DMS53 (cell line): ENCODE data around the gene SLC22A31.
"Not testable (repeated sequence)": the region's sequence is repeated elsewhere in the genome, so short reads cannot be mapped to it uniquely, and the experiment has no call there.

Experiments
- DNase-seq: peaks from one replicate; lab custom pipeline; 2025; lab: John Stamatoyannopoulos, UW

Gene SLC22A31

GRCh38 chr16:89200124-89200849 is at the start of gene SLC22A31:
TSS of gene SLC22A31 (minus strand) at chr16:89200537. CDS start at chr16:89200501, 36 bp downstream.
- peak; percentile 69 for DNase-seq

- no peak for DNase-seq
Observed at GRCh38 chr16:89248196-89248982, 48.1 kb upstream of the SLC22A31 start.

- DNase-seq, result peak; percentile 85
Observed at GRCh38 chr16:89247734-89248075, 47.4 kb upstream of the SLC22A31 start.

- peak; percentile 89 for DNase-seq
Observed at GRCh38 chr16:89246903-89247733, 46.8 kb upstream of the SLC22A31 start.

GRCh38 chr16:89246383-89246902 is 46.1 kb upstream of the SLC22A31 start:
- no peak for DNase-seq

GRCh38 chr16:89244754-89245153 is 44.4 kb upstream of the SLC22A31 start:
- no peak for DNase-seq

- not testable (repeated sequence) for DNase-seq
Observed at GRCh38 chr16:89244264-89244663, 43.9 kb upstream of the SLC22A31 start.

- no peak for DNase-seq
Observed at GRCh38 chr16:89243664-89244063, 43.3 kb upstream of the SLC22A31 start.

GRCh38 chr16:89242795-89243200 is 42.5 kb upstream of the SLC22A31 start:
- peak; percentile 15 for DNase-seq

- peak; percentile 90 for DNase-seq
Observed at GRCh38 chr16:89241187-89242007, 41.1 kb upstream of the SLC22A31 start.

- peak; percentile 69 for DNase-seq
Observed at GRCh38 chr16:89237733-89238132, 37.4 kb upstream of the SLC22A31 start.

GRCh38 chr16:89233678-89234490 is 33.5 kb upstream of the SLC22A31 start:
- no peak for DNase-seq

- DNase-seq, result no peak
Observed at GRCh38 chr16:89232107-89232506, 31.8 kb upstream of the SLC22A31 start.

GRCh38 chr16:89230255-89230654 is 29.9 kb upstream of the SLC22A31 start:
- peak; percentile 95 for DNase-seq

- DNase-seq, result no peak
Observed at GRCh38 chr16:89224665-89225064, 24.3 kb upstream of the SLC22A31 start.

GRCh38 chr16:89222931-89223330 is 22.6 kb upstream of the SLC22A31 start:
- no peak for DNase-seq

GRCh38 chr16:89221604-89222003 is 21.3 kb upstream of the SLC22A31 start:
- DNase-seq, result no peak

- DNase-seq, result no peak
Observed at GRCh38 chr16:89219365-89219764, 19.0 kb upstream of the SLC22A31 start.

- peak; percentile 87 for DNase-seq
Observed at GRCh38 chr16:89217388-89218191, 17.3 kb upstream of the SLC22A31 start, which contains the start of gene ZNF778. TSS of gene ZNF778 (plus strand) at chr16:89217703. CDS start at chr16:89221128, 3,425 bp downstream.

- no peak for DNase-seq
Observed at GRCh38 chr16:89217138-89217387, 16.7 kb upstream of the SLC22A31 start.
